HG02973 (cell line): ENCODE data around the gene CENPV.
"Not testable (repeated sequence)": the region's sequence is repeated elsewhere in the genome, so short reads cannot be mapped to it uniquely, and the experiment has no call there.

Experiments used
- ATAC-seq: cut with Tn5 transposase; IDR thresholded peaks from one replicate; pipeline ENCODE4 v1.9.1; 2021; ENCODE audit warnings: moderate library complexity; ENCODE audit not compliant: unreplicated experiment

The CENPV gene

GRCh38 chr17:16314859-16315258 is 38.4 kb downstream of the CENPV start:
- ATAC-seq = no peak

- no peak for ATAC-seq
Observed at GRCh38 chr17:16314189-16314588, 39.1 kb downstream of the CENPV start.

GRCh38 chr17:16313139-16314090 is 39.9 kb downstream of the CENPV start:
- no peak for ATAC-seq

- ATAC-seq = not testable (repeated sequence)
Observed at GRCh38 chr17:16312061-16312460, 41.2 kb downstream of the CENPV start.

DNA sequence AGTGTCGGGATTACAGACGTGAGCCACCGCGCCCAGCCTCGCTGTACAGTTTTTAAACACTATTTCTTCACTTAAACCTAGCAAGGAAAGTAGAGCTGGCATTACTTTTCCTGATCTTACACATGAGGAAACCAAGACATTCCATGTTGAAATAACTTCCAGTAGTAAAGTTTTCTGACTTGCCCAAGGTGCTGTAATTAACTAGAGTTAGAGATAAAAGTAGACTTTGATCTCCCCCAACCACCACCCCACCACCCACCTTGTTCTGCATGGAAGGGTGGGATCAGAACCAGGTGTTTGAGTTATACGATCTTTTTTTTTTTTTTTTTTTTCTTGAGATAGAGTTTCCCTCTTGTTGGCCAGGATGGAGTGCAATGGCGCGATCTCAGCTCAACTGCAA is 47.1 kb downstream of the CENPV start:
- ATAC-seq = no peak

GRCh38 chr17:16304830-16305229 is 48.4 kb downstream of the CENPV start:
- no peak for ATAC-seq

- ATAC-seq = no peak
Observed at GRCh38 chr17:16302856-16303255, 50.4 kb downstream of the CENPV start.

DNA sequence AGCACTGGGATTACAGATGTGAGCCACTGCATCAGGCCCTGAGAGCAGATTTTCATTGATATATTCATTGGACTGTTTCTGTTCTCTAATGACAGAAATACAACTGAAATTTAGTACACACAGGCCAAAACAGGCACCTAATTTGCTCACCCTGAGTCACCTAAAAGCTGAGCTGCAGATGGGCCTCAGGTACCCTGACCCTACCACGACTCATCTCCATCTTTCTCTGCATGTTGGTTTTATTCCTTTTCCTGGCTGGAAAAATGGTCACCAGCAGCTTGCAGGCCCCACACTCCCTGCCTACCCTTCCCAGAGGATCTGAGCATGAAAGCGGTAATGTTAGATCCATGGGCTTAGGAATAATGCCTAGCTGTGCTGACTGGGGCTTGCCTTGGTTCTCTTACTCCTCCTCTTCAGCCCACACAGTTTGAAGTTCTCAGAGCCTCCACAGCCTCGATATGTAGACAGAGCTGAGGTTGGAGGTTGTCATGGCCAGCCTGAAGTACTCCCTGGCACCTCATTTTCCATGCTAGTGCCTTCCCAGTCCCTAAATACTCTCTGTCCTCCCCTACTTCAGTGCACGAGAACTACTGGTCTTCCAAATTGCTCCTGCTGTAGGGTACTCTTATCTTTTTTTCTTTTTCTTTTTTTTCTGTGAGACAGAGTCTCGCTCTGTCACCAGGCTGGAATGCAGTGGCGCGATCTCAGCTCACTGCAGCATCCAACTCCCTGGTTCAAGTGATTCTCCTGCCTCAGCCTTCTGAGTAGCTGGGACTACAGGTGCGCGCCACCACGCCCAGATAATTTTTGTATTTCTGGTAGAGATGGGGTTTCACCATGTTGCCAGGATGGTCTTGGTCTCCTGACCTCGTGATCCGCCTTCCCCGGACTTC is 51.1 kb downstream of the CENPV start:
- no peak for ATAC-seq

DNA sequence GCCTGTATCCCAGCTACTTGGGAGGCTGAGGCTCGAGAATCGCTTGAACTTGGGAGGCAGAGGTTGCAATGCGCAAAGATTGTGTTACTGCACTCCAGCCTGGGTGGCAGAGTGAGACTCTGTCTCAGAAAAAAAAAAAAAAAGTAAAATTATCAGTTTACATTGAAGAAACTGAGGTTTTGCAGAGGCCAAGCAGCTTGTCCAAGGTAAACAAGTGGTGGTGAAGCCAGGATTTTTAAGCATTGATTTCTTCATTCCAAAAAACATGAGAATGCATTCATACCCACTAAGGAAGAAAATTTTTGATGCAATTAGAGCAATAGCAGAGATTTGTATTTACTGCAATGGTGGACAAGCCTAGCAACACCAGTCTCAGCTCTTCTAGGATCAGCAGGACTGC is 52.7 kb downstream of the CENPV start:
- ATAC-seq = no peak

DNA sequence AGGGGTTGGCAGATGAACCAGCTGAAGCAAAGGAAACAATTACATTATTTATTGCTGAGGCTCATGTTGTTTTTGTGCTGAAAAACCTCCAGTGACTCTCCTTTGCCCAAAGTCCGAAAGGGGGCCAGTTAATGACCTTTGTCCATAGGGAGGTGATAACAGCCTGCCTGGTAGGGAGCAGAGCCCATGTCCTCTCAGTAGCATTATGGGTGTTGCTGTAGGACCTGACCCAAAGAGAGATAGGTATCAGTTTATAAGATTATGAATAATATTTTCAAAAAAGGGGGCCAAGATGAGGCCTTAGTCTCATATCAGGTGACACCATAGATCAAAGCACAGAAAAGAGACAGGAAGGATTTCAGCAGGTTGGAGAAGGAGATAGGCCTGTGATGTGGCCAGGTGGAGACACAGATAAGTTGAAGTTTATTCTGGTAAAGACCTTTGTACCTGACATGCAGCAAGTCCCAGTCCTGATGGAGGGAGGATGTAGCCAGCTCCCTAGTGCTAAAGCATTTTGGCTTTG is 55.1 kb downstream of the CENPV start:
- no peak for ATAC-seq

DNA sequence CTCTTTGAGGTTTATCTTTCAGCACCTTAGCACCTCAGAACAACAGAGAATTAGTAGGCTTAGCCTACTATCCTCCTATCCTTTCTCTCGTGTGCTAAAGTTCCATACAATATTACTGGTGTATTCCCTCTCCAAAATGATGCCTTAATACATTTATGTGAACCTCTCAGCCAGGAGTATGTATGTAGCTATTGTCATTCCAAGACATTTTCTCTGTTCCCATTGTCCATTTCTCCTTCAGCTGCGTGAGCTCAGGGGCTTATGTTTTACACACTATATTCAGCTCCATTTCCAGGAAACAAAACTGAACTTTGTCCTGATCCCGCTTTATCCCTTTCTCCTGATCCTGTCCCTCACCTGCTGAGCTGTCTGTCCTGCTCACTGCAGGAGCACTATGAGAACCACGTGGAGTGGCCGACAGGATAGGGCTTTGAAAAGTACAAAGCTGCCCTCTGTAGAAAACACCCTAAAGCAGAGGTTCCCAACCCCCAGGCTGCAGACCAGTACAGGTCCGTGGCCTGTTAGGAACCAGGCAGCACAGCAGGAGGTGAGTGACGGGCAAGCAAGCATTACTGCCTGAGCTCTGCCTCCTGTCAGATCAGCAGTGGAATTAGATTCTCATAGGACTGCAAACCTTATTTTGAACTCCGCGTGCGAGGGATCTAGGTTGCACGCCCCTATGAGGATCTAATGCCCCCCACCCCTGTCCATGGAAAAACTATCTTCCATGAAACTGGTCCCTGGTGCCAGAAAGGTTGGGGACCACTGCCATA is 55.7 kb downstream of the CENPV start:
- ATAC-seq = no peak

DNA sequence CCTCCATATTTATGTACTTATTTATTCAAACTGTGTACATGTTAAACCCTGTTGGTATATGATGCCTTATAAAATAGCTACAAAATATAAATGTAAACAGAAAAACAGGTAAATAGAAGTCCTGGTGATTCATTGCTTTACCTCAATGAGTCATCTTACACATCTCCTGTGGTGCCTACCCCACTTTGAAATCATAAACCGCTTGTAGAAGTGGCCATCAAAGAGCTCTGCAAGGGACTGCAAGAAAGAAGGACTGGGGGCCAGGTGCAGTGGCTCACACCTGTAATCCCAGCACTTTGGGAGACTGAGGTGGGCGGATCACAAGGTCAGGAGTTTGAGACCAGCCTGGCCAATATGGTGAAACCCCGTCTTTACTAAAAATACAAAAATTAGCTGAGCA is 57.2 kb downstream of the CENPV start:
- ATAC-seq = not testable (repeated sequence)

DNA sequence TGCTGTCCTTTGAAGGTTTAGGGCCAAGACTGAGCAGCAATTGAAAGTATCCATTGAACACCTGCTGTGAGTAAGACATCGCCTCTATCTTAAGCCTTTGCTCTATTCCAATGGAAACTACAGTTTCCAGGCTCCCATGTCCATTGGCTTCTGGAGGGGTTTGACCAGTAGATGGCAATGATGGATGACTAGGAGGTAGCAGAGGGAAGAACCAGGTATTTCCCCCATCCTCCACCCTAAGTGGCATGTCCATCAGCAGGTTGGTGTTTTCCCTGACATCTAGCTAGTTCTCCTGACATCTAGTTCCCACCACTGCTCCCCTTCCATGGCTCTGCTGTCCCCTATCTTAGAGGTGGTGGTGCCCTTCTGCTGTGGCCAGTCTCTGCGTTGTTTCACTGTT is 58.7 kb downstream of the CENPV start:
- ATAC-seq = no peak

GRCh38 chr17:16293931-16294330 is 59.3 kb downstream of the CENPV start:
- no peak for ATAC-seq
